ENCODE data around the gene AMBP. TPM values are rescaled to one million over a fixed set of nuclear protein-coding genes. Genes with fewer than 3 reads are reported as not detected.

The AMBP gene
- polyA plus RNA-seq, 2 of the 4 experiments (the other 2 are of a cell fraction), result 6.1 to 9.4 TPM

DNA sequence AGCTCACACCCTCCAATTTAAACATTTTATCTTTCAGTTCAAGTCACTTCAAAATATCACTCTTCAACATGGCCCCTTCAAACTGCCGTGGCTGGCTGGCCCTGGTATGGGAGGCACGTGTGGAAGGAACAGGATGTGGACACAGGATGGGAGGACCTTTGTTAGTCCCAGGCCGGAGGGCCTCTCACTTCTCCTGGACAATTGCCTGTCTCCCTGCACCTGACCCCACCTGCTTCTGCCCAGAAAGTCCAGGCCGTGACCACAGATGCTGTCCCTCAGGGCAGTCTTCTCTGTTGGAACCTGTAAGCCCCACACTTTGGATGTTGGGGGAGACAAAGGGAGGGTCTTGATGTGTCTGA is 19.4 kb downstream of the AMBP start (continued):
- TF ChIP-seq RFX5 (IDR thresholded peaks at IDR 0.05), result no peak
- no peak for TF ChIP-seq MAZ (IDR thresholded peaks at IDR 0.05; ENCODE audit: borderline replicate concordance, low read depth, low read length)
- TF ChIP-seq CHD4 (IDR thresholded peaks at IDR 0.05; ENCODE audit: borderline replicate concordance), result no peak
- no peak for TF ChIP-seq CHD2 (IDR thresholded peaks at IDR 0.05; ENCODE audit: low read length, partially characterized antibody)

DNA sequence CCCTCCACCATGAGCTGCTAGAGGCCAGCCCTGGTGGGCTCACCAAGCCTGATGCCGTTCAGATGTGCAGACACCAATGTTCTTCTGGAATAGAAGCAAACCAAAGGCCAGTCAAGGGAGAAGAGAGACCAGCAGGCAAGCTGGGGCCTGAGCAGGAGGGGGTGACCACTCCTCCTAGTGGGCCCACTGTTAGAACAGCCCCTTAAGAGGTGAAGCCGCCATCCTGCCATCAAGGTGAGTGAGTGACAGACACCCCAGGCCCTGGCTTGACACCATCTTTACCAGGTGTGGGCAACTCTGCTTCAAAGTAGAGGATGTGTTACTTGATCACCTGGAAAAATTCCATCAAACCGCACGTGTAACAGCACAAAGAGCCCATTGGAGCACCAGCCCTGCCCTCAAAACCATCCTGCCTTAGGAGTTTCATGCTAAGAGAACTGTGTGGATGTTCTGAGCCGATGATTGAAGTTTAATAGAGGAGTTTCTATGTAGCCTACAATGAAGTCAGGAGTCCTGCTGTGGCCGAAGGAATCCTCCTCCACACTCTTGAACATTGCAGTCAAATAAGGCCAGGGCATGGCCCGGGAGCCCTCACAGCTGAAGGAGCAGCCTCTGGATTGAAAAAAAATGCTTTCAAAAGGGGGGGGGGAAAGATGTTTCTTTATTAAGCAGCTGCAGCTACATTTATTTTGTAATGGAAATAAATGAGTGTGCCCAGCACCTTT is 20.8 kb downstream of the AMBP start:
- TF ChIP-seq JUN (IDR thresholded peaks at IDR 0.05) (no peak), HOXA7 (CRISPR knock-in tag; IDR thresholded peaks at IDR 0.05) (no peak), JUNB (IDR thresholded peaks at IDR 0.05) (no peak), RARB (CRISPR knock-in tag; IDR thresholded peaks at IDR 0.05) (no peak), FOSL2 (IDR thresholded peaks at IDR 0.05) (no peak), FOSL2 (CRISPR knock-in tag; IDR thresholded peaks at IDR 0.05) (no peak), ESRRA (IDR thresholded peaks at IDR 0.05; ENCODE audit: borderline replicate concordance, low read length) (no peak), CHD2 (IDR thresholded peaks at IDR 0.05; ENCODE audit: low read length, partially characterized antibody) (no peak), CBX8 (IDR thresholded peaks at IDR 0.05) (no peak), KDM1A (IDR thresholded peaks at IDR 0.05; ENCODE audit: low read depth) (no peak), SREBF2 (IDR thresholded peaks at IDR 0.05) (no peak), EHMT2 (IDR thresholded peaks at IDR 0.05; ENCODE audit: low read depth) (no peak), NR3C1 (IDR thresholded peaks at IDR 0.05) (no peak), NFE2L2 (conservative IDR thresholded peaks at IDR 0.05; ENCODE audit: low read length) (no peak)
- TF ChIP-seq, protein P1, sequence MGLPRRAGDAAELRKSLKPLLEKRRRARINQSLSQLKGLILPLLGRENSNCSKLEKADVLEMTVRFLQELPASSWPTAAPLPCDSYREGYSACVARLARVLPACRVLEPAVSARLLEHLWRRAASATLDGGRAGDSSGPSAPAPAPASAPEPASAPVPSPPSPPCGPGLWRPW (IDR thresholded peaks at IDR 0.05), result no peak
- TF ChIP-seq, protein P2, sequence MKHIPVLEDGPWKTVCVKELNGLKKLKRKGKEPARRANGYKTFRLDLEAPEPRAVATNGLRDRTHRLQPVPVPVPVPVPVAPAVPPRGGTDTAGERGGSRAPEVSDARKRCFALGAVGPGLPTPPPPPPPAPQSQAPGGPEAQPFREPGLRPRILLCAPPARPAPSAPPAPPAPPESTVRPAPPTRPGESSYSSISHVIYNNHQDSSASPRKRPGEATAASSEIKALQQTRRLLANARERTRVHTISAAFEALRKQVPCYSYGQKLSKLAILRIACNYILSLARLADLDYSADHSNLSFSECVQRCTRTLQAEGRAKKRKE (CRISPR knock-in tag; IDR thresholded peaks at IDR 0.05; ENCODE audit: low read depth), result no peak
- TF ChIP-seq, protein P3, sequence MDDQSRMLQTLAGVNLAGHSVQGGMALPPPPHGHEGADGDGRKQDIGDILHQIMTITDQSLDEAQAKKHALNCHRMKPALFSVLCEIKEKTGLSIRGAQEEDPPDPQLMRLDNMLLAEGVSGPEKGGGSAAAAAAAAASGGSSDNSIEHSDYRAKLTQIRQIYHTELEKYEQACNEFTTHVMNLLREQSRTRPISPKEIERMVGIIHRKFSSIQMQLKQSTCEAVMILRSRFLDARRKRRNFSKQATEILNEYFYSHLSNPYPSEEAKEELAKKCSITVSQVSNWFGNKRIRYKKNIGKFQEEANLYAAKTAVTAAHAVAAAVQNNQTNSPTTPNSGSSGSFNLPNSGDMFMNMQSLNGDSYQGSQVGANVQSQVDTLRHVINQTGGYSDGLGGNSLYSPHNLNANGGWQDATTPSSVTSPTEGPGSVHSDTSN (IDR thresholded peaks at IDR 0.05), result no peak
- TF ChIP-seq, protein P4, sequence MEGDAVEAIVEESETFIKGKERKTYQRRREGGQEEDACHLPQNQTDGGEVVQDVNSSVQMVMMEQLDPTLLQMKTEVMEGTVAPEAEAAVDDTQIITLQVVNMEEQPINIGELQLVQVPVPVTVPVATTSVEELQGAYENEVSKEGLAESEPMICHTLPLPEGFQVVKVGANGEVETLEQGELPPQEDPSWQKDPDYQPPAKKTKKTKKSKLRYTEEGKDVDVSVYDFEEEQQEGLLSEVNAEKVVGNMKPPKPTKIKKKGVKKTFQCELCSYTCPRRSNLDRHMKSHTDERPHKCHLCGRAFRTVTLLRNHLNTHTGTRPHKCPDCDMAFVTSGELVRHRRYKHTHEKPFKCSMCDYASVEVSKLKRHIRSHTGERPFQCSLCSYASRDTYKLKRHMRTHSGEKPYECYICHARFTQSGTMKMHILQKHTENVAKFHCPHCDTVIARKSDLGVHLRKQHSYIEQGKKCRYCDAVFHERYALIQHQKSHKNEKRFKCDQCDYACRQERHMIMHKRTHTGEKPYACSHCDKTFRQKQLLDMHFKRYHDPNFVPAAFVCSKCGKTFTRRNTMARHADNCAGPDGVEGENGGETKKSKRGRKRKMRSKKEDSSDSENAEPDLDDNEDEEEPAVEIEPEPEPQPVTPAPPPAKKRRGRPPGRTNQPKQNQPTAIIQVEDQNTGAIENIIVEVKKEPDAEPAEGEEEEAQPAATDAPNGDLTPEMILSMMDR (IDR thresholded peaks at IDR 0.05), result no peak
- 75% methylated on average over 7 of the region's 7 CpGs for WGBS (ENCODE audit: missing lambda C conversion rate)
- FAIRE-seq, result no peak
- POLR2A ChIA-PET, result no interaction called here
- Histone ChIP-seq H3K4me1 (no peaks in the 10 kb centered on the region), H3K4me2 (no peak overlapping the region), H3K9me3 (no peaks in the 10 kb centered on the region), H3K4me3 (no peak overlapping the region), H3K27ac (no peak overlapping the region)
- ATAC-seq, result no peak
- DNase-seq (ENCODE audit: low read depth in 1 of 2, low spot score in 1 of 2), result no peak
- CTCF ChIA-PET, result interaction anchor here (1.0 to 2.4 kb wide), 5 partner anchors 11 to 375 kb away, joined by 3 to 7 read pairs (median 3); no protein-coding TSS in a partner anchor

DNA sequence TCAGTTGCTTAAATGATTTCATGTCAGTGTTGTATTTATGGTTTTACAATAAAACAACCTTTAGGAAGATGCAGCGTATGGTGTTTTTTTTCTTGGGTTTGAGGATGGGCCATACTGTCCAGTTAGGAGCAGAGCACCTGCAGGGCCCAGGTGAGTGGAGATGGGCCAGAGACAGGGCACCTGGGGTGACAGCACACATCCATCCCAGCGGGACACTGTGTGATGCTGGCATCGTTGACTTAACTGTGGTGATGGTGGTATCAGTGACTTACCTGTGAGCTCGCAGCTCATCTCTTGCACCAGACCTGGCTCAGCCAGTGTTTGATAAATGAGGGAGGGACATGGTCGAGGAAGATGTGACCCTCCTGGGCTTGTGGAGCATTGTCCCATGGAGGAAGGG is 21.6 kb downstream of the AMBP start:
- Histone ChIP-seq H3K4me1 (no peaks in the 10 kb centered on the region), H3K4me2 (no peak overlapping the region), H3K4me3 (no peak overlapping the region), H3K9me3 (no peaks in the 10 kb centered on the region), H3K27ac (no peak overlapping the region)
- CTCF ChIA-PET, result interaction anchor here (0.7 kb wide), 1 partner anchor 358 kb away, joined by 3 read pairs; no protein-coding TSS in a partner anchor
- POLR2A ChIA-PET, result no interaction called here
- 93% methylated on average over 5 of the region's 5 CpGs for WGBS (ENCODE audit: missing lambda C conversion rate)
- FAIRE-seq, result no peak
- no peak for DNase-seq (ENCODE audit: low read depth in 1 of 2, low spot score in 1 of 2)
- ATAC-seq, result no peak
- TF ChIP-seq KDM1A (IDR thresholded peaks at IDR 0.05; ENCODE audit: low read depth), result no peak
- TF ChIP-seq JUNB (IDR thresholded peaks at IDR 0.05), result no peak
- TF ChIP-seq HOXA7 (CRISPR knock-in tag; IDR thresholded peaks at IDR 0.05), result no peak
- TF ChIP-seq, protein P5, sequence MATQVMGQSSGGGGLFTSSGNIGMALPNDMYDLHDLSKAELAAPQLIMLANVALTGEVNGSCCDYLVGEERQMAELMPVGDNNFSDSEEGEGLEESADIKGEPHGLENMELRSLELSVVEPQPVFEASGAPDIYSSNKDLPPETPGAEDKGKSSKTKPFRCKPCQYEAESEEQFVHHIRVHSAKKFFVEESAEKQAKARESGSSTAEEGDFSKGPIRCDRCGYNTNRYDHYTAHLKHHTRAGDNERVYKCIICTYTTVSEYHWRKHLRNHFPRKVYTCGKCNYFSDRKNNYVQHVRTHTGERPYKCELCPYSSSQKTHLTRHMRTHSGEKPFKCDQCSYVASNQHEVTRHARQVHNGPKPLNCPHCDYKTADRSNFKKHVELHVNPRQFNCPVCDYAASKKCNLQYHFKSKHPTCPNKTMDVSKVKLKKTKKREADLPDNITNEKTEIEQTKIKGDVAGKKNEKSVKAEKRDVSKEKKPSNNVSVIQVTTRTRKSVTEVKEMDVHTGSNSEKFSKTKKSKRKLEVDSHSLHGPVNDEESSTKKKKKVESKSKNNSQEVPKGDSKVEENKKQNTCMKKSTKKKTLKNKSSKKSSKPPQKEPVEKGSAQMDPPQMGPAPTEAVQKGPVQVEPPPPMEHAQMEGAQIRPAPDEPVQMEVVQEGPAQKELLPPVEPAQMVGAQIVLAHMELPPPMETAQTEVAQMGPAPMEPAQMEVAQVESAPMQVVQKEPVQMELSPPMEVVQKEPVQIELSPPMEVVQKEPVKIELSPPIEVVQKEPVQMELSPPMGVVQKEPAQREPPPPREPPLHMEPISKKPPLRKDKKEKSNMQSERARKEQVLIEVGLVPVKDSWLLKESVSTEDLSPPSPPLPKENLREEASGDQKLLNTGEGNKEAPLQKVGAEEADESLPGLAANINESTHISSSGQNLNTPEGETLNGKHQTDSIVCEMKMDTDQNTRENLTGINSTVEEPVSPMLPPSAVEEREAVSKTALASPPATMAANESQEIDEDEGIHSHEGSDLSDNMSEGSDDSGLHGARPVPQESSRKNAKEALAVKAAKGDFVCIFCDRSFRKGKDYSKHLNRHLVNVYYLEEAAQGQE (IDR thresholded peaks at IDR 0.05), result no peak
- TF ChIP-seq, protein P1 (IDR thresholded peaks at IDR 0.05), result no peak
- TF ChIP-seq FOSL2 (IDR thresholded peaks at IDR 0.05), result no peak
- TF ChIP-seq FOSL2 (CRISPR knock-in tag; IDR thresholded peaks at IDR 0.05), result no peak
- no peak for TF ChIP-seq TP53 (CRISPR knock-in tag; IDR thresholded peaks at IDR 0.05)
- TF ChIP-seq ZC3H11A (IDR thresholded peaks at IDR 0.05), result no peak
- no peak for TF ChIP-seq POLR2A (IDR thresholded peaks at IDR 0.05; ENCODE audit: low read length)
- TF ChIP-seq TFCP2L1 (CRISPR knock-in tag; IDR thresholded peaks at IDR 0.05), result no peak
- TF ChIP-seq ZSCAN20 (CRISPR knock-in tag; IDR thresholded peaks at IDR 0.05), result no peak
- no peak for TF ChIP-seq PHF8 (IDR thresholded peaks at IDR 0.05; ENCODE audit: borderline replicate concordance, low read depth)
- no peak for TF ChIP-seq SREBF2 (IDR thresholded peaks at IDR 0.05)
- no peak for TF ChIP-seq GATA3 (IDR thresholded peaks at IDR 0.05; ENCODE audit: borderline replicate concordance)

All from A549 (cell line).